Progenitor cell of endocrine pancreas (in vitro differentiated cells): ENCODE data around the gene TBX22. TPM values are rescaled to one million over a fixed set of nuclear protein-coding genes. Genes with fewer than 3 reads are reported as not detected.

Source experiments
- DNase-seq: peaks from one replicate; pipeline ENCODE4 v3.0.0; 2021; ENCODE audit warnings: low spot score; ENCODE audit not compliant: unreplicated experiment
- H3K27ac Mint-ChIP-seq: 2 replicates; pipeline ENCODE4 v1.8.0; 2021; ENCODE audit warnings: mild to moderate bottlenecking, moderate library complexity, mixed read lengths
- H3K27me3 Mint-ChIP-seq: 2 replicates; pipeline ENCODE4 v1.8.0; 2021; ENCODE audit warnings: mixed read lengths
- H3K36me3 Mint-ChIP-seq: 2 replicates; pipeline ENCODE4 v1.8.0; 2022; ENCODE audit warnings: mixed read lengths; ENCODE audit not compliant: insufficient read depth
- H3K4me1 Mint-ChIP-seq: 2 replicates; pipeline ENCODE4 v1.8.0; 2021; ENCODE audit warnings: low read depth, mixed read lengths
- H3K4me3 Mint-ChIP-seq: 2 replicates; pipeline ENCODE4 v1.8.0; 2021; ENCODE audit warnings: low read depth, mild to moderate bottlenecking, moderate library complexity, mixed read lengths
- H3K9me3 Mint-ChIP-seq: 2 replicates; pipeline ENCODE4 v1.8.0; 2021; ENCODE audit warnings: low read depth, mixed read lengths
- long read RNA-seq: library from polyadenylated mRNA; unstranded; transcript quantifications from one replicate; pipeline ENCODE4 v2.0.0, GENCODE V29; 2020
- total RNA-seq: library from RNA; stranded (reverse); gene quantifications from 2 replicates; pipeline ENCODE4 v1.2.1, GENCODE V29; 2021
- TF ChIP-seq, protein P1 (sequence below): fragments of 200-600 bp; sonication (generic); IDR thresholded peaks from one replicate; pipeline ENCODE4 v1.5.0; 2021; ENCODE audit warnings: antibody characterized with exemption, mild to moderate bottlenecking; ENCODE audit not compliant: unreplicated experiment

The TBX22 gene, protein sequence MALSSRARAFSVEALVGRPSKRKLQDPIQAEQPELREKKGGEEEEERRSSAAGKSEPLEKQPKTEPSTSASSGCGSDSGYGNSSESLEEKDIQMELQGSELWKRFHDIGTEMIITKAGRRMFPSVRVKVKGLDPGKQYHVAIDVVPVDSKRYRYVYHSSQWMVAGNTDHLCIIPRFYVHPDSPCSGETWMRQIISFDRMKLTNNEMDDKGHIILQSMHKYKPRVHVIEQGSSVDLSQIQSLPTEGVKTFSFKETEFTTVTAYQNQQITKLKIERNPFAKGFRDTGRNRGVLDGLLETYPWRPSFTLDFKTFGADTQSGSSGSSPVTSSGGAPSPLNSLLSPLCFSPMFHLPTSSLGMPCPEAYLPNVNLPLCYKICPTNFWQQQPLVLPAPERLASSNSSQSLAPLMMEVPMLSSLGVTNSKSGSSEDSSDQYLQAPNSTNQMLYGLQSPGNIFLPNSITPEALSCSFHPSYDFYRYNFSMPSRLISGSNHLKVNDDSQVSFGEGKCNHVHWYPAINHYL
- total RNA-seq: 0.27 and 0.46 TPM in 2 replicates
- long read RNA-seq, partial matches to known transcripts: 0 of 1 reads
- long read RNA-seq, other reads (novel, unspliced or antisense): 1 of 1 reads

DNA sequence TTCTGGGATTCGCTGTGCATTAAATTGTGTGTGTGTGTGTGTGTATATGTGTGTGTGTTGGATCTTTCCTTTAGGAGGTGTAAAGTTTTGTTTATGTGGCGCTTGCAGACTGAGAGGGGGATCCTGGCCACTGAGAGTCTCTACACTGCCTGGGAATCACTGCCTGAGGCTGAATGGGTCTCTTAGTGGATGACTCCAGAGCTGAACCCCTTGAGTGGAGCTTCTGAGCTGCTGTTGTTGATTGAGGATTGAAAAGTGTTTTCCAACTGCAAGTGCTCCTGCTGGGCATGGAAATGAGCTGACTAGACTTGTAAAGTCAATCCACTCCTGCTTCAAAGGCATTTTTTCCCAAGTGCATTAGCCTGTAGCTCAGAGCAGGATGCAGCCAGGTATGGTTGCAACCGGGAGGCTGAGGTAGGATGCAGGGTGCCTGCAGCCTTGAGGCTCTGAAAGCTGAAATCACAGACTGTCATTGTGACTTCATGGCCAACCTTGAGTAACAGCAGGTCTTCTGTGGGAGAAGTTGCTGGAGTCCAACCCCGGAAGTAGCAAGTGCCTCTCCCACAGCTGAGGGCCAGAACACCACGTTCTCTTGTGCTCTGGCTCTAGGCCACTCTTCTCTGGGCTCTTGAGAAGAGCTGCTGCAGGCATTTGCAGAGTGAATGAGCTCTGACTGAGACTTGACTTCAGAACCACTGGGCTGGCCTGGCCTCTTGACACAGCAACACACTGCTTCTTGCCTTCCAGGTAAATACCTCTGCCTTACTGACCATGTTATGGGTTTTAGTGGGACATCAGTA, at the start of gene TBX22:
TBX22 (plus strand) TSS at position 613 of the 800 bp plus-strand sequence. CDS start 7,517 bp downstream, outside the sequence.
- no peaks in the 10 kb centered on the region for H3K36me3 Mint-ChIP-seq
- H3K4me1 Mint-ChIP-seq: no peaks in the 10 kb centered on the region
- TF ChIP-seq, protein P1, sequence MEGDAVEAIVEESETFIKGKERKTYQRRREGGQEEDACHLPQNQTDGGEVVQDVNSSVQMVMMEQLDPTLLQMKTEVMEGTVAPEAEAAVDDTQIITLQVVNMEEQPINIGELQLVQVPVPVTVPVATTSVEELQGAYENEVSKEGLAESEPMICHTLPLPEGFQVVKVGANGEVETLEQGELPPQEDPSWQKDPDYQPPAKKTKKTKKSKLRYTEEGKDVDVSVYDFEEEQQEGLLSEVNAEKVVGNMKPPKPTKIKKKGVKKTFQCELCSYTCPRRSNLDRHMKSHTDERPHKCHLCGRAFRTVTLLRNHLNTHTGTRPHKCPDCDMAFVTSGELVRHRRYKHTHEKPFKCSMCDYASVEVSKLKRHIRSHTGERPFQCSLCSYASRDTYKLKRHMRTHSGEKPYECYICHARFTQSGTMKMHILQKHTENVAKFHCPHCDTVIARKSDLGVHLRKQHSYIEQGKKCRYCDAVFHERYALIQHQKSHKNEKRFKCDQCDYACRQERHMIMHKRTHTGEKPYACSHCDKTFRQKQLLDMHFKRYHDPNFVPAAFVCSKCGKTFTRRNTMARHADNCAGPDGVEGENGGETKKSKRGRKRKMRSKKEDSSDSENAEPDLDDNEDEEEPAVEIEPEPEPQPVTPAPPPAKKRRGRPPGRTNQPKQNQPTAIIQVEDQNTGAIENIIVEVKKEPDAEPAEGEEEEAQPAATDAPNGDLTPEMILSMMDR: no peak
- peaks cover 15% of the 10 kb centered on the region for H3K9me3 Mint-ChIP-seq
- H3K27ac Mint-ChIP-seq: no peak within 1 kb of the TSS
- no peak within 1 kb of the TSS for H3K4me3 Mint-ChIP-seq
- DNase-seq: no peak
- H3K27me3 Mint-ChIP-seq: no peaks in the 10 kb centered on the region

DNA sequence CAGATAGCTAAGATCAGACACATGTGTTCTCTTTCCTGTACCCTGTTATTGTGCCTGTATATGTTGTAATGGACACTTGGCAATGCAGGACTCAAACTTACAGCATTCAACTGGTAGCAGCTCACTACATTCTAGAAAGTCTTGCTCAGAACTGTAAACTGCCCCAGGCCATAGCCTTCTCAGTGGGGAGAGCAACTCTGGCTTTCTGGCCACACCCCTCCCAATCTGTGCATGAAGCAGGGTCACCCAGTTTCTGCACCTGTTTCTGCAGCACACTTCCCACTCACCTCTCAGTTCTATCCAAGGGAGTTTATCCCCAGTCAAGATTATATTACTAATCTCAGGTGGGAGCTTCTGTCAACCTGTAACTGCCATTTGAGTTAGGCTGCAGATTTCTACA, 38.9 kb upstream of the TBX22 start:
- H3K4me1 Mint-ChIP-seq: no peaks in the 10 kb centered on the region
- no peaks in the 10 kb centered on the region for H3K36me3 Mint-ChIP-seq
- TF ChIP-seq, protein P1: no peak
- H3K4me3 Mint-ChIP-seq: no peak overlapping the region
- no peaks in the 10 kb centered on the region for H3K27me3 Mint-ChIP-seq
- H3K27ac Mint-ChIP-seq: no peak overlapping the region
- peaks cover 42% of the 10 kb centered on the region for H3K9me3 Mint-ChIP-seq
- no peak for DNase-seq

GRCh38 chrX:80004458-80004857, 10.1 kb upstream of the TBX22 start:
- Mint-ChIP-seq H3K4me3 (no peak overlapping the region), H3K27ac (no peak overlapping the region), H3K4me1 (no peaks in the 10 kb centered on the region), H3K27me3 (no peaks in the 10 kb centered on the region), H3K9me3 (peaks cover 20% of the 10 kb centered on the region), H3K36me3 (no peaks in the 10 kb centered on the region)
- no peak for DNase-seq
- TF ChIP-seq, protein P1: no peak

DNA sequence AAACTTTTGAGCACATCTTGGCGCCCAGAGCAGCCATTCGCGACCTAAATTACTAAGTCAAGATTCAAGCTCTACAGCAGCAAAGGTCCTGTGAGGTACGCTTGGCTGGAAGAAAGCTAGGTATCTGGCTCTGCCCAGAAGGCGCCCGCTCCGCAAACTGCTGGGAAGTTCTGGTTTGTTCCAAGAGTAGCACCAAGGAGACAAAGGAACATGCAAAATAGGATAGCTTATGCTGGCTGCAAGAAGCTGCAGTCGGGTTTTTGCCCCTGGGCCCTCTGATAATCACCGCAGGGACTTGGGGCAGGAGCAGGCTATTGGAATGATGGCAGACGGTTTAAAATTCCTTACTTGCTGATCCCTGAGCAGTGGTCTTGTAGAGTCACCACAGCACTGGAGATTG, 3.0 kb upstream of the TBX22 start:
- H3K4me1 Mint-ChIP-seq: no peaks in the 10 kb centered on the region
- TF ChIP-seq, protein P1: no peak
- H3K36me3 Mint-ChIP-seq: no peaks in the 10 kb centered on the region
- peaks cover 22% of the 10 kb centered on the region for H3K9me3 Mint-ChIP-seq
- H3K4me3 Mint-ChIP-seq: no peak overlapping the region
- no peaks in the 10 kb centered on the region for H3K27me3 Mint-ChIP-seq
- no peak overlapping the region for H3K27ac Mint-ChIP-seq
- DNase-seq: no peak

DNA sequence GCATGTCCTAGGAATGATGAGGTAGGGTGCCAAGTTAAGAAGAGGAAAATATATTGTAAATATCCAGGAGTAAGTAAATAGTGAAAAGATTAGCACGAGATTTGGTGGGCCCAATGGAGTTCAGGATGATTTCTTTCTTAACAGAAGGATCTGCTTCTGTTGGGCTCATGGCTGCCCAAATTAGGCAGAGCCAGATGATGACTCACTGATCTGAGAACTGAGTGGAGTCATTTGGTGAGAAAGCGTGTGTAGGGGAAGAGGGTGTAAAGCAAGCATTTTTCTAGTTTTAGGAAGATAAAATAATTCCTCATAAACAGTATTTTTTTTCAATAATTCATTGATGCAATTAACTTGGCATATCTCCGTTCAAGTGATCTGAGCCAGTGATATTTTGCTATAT, 1.6 kb downstream of the TBX22 start:
- Mint-ChIP-seq H3K4me1 (no peaks in the 10 kb centered on the region), H3K36me3 (no peaks in the 10 kb centered on the region), H3K9me3 (peaks cover 10% of the 10 kb centered on the region), H3K27ac (no peak overlapping the region), H3K4me3 (no peak overlapping the region), H3K27me3 (no peaks in the 10 kb centered on the region)
- no peak for DNase-seq
- TF ChIP-seq, protein P1: no peak
